Measurements from ENCODE around the gene ATP8B3.

ATP8B3 gene

DNA sequence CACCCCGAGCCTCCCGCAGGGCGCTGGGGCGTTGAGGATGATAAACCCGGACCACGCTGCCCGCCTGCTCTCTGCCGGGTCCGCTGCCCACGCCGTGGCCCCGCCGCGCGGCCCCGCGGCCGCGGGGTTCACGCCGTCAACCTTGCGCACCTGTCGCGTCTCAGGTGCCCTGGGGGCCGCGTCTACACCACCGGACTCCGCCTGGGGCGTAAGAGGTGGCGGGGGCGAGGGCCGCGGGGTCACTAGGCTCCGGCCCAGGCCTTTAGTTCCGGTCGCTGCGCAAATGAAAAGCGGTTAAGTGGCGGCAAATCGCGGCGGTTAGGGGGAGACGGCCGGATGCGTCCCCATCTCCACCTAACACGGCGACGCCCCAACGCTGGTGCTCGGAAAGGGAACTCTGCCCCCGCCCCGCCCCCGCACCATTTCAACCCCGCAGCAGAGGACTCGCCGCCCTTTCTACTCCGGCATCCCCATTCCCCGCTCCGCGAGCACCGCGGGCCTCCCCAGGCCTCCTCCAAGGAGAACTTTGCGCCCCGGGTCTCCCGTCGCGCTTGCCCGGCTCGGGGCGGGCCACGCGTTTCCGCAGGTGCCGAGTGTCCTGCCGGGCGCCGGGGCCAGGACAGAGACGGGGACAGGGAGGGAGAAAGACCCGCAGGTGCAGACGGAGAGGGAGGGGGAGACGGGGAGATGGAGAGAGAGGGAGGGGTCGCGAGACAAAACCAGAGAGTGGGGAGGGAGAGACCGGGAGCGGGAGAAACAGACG lies 54.4 kb downstream of the ATP8B3 start:
- no peak for DNase-seq (ENCODE audit: low read depth in 1 of 2, low spot score in 1 of 2)

DNA sequence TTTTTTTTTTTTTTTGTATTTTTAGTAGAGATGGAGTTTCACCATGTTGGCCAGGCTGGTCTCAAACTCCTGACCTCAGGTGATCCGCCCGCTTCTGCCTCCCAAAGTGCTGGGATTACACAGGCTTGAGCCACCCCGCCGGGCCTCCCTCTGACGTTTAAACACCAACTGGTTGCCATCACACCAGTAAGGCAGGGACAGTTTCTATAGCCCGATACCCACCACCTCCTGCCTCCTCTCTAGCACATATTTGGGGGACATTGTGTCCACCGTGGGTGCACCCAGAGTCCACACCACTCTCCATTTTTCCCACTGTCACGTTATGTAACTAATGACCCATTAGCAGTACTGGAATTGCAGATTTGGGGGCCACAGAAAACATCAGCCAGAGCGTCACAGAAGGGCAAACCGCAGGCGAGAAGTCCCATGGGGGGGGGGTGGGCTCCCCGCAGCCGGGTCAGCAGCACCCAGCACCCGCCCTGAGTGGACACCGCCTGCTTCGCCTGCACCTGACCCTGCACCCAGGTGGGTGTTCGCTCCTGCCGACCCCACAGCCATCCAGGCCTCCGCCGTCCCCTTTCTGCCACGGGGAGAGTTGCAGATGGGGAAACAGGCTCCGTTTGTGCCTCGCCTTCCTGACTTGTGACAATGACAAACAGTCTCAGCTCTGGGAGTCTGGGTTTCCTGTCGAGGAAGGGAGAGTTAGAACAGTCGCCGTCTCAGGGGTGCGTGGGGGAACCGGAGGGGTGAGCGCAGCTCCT lies 55.2 kb downstream of the ATP8B3 start:
- no peak for DNase-seq (ENCODE audit: low read depth in 1 of 2, low spot score in 1 of 2)

DNA sequence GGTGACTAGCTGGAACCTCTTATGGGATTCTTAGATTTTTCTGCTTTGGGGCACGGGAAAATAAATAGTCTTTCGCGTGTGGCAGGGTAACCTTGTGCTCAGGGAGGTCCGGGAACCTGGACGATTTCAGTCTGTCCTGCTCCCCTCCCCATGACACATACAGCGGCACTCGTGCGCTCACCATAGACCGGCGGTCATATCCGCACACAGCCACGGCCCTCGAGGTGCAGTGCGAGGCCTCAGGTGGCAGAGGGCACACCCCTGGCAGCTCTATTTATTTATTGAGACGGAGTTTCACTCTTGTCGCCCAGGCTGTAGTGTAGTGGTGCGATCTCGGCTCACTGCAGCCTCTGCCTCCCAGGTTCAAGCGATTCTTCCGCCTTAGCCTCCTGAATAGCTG lies 55.8 kb downstream of the ATP8B3 start:
- no peak for DNase-seq (ENCODE audit: low read depth in 1 of 2, low spot score in 1 of 2)

DNA sequence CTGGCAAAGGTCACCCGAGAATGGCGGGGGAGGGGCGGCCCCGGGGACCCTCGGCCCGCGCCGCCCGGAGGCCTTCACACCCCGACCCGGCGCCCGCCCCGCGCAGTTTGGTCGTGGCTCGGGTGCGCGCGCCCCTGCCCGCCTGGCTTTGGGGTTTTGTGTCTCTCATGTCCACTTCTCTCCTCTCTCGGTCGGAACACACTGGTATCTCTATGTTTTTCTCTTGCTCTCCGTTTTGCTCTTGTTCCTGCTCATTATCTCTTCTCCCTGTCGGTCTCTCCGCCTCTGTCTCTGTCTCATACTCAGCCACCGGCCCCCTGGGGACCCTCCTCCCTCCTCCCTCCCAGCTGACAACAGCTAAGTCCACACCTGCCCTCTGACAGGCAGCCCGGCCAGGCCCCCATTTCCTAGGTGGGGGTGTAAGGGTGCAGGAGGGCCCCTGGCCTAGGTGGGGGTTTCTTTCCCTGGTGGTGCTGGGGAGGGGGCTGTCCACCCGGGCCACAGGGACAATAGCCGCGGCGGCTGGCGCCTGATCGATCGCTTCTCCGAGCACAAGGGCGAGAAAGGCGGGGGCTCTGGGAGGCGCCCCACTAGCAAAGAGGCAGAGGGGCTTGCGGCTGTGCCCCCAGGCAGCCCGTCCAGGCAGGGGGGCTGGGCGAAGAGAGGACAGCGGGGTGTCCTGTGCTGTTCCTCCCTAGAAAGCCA lies 56.5 kb downstream of the ATP8B3 start:
- DNase-seq (ENCODE audit: low read depth in 1 of 2, low spot score in 1 of 2), result no peak

DNA sequence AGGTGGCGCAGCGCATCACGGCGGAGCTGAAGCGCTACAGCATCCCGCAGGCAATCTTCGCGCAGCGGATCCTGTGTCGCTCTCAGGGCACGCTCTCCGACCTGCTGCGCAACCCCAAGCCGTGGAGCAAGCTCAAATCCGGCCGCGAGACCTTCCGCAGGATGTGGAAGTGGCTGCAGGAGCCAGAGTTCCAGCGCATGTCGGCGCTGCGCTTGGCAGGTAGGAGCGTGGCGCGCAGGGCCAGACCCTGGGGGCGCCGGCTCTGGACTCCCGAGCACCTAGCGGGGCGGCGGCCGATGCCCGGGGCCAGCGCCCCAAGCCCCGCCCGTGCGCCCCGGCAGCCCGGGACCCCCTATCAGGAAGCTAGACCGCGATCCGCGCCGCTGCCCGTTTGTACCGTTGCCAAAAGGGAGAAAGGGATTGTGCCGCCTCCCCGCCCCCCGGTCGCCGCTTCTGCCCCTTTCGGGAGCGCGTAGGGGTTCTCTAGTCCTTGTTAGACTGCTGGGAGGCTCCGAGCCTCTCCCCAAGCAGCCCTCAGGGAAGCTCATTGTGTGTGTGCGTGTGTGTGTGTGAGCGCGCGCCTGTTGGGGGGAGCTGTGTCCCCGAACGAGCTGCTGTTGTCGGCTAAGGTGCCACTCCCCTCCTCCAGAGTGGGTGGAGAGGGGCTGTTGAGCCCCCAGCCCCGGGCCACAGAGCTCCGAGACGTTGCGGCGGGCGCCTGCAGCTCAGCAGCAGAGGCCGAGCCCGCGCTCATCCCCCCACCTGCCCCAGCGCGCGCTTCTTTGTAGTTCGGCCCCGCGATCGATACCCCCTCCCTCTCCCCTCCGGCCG lies 57.2 kb downstream of the ATP8B3 start:
- DNase-seq (ENCODE audit: low read depth in 1 of 2, low spot score in 1 of 2), result no peak

DNA sequence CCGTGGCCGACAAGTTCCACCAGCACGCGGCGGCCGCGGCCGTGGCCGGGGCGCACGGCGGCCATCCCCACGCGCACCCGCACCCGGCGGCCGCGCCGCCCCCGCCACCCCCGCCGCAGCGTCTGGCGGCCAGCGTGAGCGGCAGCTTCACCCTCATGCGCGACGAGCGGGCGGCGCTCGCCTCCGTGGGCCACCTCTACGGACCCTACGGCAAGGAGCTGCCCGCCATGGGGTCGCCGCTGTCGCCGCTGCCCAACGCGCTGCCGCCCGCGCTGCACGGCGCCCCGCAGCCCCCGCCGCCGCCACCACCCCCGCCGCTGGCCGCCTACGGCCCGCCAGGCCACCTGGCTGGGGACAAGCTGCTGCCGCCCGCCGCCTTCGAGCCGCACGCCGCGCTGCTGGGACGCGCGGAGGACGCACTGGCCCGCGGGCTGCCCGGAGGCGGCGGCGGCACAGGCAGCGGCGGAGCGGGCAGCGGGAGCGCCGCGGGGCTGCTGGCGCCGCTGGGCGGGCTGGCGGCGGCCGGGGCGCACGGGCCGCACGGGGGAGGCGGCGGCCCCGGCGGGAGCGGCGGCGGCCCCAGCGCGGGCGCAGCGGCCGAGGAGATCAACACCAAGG lies 57.9 kb downstream of the ATP8B3 start:
- DNase-seq (ENCODE audit: low read depth in 1 of 2, low spot score in 1 of 2), result no peak

DNA sequence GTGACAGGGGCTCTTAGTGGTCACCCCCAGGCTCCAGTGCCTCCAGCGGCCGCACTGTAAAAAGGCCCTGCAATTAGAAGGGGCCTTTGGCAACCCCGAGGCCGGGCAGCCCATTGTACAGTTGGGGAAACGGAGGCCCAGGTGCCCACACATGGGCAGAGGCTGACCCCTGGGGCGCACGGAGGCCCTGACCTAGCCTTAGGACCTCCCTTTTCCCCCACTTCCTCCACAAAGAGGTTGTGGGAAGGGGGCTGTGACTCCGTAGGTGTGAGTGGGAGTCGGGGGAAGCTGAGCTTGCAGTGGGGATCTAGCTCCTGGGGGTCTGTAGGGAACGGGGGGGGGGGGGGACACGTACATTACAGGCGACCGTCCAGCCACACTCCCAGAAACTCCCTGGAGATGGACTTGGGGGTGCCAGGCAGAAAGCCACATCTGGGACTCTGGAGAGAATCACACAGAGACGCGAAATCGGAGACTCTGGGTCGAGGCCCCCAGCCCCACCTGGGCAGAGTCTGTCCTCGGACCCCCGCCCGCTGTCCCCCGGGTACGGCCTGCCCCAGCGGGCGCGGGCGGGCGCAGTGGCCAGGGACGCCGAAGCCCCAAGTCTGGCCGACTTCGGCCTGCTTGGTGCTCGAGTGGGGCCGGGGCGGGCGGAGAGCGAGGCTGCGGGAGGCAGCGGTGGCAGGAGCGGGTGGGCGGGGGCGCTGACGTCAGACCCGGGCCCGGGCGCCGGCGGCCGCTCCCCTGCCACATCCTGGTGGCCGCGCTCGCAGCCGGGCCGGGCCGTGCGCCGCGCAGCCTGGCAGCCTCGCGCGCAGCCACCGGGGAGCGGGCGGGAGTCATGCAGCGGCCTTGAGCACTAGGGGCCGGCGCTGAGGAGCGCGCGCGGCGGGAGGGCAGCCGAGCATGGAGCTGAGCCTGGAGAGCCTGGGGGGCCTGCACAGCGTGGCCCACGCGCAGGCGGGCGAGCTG lies 59.0 kb downstream of the ATP8B3 start, which contains the start of gene ONECUT3:
Gene ONECUT3, plus strand, starts transcription at position 750 of the 972 bp plus-strand sequence. Its CDS starts 157 bp downstream, at position 907.
- no peak for DNase-seq (ENCODE audit: low read depth in 1 of 2, low spot score in 1 of 2)

DNA sequence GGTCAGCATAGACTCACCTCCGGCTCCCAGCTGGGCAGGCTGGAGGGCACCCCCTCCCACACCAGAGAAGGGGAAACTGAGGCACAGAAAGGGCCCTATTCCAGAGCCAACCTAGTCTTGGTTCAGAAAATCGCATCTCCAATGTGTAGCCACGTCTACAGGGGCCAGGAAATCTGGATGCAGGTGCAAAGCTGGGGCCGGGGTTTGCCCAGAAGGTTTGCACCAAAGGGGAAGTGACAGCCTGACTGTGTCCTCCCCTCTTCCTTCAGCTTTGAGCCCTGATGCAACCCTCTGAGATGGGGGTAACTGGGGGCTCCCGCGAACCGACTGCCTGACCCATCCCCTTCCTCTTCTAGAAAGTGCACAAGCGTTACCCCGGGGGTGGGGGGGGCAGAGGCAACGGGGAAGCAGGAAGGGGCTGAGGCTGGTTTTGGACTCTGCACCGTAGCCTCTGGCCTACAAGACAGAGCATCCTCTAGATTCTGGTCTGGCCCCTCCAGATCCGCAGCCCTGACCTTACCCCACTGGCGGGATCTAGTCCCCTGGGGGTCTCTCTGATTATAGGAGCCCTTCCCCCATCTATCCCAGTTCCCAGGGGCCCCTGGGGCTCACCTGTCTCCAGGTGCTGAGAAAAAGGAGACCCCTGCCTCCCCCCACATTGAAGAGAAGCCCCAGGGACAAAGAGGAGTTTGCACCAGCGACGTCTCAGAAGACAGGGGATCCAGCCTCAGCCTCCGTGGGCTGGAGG lies 59.9 kb downstream of the ATP8B3 start:
- DNase-seq (ENCODE audit: low read depth in 1 of 2, low spot score in 1 of 2), result no peak

DNA sequence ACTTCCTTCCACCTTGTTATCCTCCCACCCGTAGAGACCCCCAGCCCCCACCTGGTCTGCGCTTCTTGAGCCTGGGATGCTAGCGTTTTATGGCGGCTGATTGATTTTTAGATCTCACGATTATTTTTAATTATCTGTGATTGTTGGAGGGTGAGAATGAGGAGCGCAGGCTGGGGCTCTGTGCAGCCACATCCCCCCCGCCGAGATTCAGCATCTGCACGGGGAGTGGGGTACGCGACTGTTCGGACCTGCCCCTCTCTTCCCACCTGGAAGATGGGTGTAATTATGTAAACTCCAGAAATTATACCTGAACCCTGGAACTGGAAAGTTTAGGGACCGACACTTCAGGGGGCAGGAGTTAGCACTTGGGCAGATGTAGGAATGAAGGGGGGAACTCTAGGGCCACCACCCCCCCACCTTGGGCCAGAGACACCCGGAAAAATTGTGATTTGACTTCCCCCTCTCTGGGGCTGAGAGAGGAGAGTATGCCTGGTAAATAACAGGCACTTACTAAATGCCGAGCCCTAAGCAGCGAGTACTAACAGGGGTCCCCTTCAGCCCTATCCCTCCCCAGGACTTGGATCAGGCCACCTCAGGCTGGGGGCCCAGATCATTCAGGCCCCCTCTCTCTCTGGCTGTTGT lies 60.6 kb downstream of the ATP8B3 start:
- DNase-seq (ENCODE audit: low read depth in 1 of 2, low spot score in 1 of 2), result no peak

DNA sequence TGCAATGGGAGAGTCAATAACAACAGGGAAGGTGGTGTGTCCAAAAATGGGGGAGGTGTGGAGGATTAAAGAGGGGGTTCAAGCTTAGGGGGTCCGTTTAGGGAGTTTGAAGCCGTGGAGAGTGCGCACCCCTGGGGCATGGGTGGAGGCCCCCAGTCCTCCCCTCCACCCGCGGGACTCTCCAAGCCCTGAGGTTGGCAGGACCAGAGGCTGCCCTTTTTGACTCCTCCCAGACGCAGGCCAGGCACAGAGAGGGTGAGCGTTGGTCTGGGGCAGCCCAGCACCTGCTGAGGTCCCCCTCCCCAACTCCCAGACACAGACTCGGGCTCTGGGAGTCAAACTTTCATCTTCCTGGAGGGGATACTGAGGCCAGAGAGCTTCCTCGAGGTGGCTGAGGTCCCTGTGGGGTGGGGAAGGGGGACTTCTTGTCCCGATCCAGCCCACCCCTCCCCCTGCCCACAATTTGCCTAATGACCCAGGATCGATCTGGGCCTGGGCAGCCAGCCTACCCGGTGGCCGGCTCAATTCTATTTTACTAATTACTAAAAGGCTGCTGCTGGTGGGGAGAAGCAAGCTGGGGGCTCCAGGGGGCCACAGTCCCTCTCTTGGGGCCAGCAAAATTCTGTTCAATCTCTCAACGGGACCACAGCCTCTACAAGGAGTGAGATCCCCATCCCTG lies 61.6 kb downstream of the ATP8B3 start:
- no peak for DNase-seq (ENCODE audit: low read depth in 1 of 2, low spot score in 1 of 2)

DNA sequence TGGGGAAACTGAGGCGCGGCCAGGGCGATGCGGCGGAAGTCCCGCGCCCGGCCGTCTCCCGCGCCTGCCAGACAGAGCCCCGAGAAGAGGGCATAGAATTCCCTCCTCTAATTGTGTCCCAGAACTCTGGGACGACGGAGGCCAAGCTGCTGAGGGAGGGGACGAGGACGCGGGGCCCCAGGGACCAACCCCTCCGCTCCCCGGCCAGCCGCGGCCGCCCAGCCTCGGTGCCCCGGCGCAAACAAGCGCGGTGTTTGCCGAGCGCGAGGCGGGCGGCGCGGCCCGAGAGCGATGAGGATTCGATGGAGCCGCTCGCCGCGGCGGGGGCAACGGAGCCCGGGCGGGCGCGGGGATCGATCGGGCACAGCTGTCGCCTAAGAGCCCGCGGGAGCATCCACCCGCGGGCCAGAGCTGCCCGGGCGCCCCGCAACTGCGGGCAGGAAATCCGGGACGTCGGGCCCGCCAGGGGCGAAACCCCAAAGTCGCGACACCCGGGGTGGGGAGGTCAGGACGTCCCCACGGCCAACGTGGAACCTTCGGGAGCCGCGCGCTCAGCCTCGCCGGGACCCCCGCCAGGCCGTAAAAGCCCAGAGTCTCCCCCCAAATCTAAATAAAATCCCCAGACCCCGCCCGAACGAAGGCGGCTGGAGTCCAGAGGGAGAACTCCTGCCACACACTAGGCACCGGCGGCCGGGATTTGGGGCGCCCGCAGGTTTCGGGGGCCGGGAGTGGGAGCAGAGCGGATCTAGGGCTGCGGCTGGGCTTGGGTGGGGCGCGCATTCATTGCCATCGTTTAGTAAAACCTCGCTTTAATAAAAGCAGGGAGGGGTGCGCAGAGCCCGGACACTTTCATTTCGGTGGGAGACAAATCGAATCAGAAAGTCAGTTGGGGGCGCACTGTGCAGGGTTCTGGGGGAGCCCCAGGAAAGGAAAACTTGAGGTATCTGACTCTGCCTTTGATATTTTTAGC lies 62.4 kb downstream of the ATP8B3 start:
- DNase-seq (ENCODE audit: low read depth in 1 of 2, low spot score in 1 of 2), result no peak

DNA sequence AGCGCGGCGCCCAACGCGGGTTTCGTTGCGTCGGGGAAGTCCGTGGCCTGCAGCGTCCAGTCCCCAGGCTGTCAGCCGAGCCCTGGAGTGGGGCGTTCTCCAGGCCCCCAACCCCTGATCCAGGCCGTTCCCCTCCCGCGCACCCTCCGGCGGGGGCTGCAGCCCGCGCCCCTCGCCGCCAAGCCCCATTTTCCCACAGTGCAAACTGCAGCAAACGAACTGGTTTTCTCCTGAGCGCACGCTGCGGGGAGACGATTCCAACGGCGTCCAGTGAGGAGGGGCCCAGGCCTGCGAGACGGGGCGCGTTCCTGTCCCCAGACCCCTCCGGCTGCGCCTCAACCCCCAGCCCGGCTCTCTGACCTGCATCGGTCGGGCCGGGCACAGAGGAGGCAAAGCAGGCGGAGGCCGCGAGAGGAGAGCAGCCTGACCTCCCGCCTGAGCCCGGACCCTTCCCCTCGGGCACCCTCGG lies 63.2 kb downstream of the ATP8B3 start:
- DNase-seq (ENCODE audit: low read depth in 1 of 2, low spot score in 1 of 2), result no peak

DNA sequence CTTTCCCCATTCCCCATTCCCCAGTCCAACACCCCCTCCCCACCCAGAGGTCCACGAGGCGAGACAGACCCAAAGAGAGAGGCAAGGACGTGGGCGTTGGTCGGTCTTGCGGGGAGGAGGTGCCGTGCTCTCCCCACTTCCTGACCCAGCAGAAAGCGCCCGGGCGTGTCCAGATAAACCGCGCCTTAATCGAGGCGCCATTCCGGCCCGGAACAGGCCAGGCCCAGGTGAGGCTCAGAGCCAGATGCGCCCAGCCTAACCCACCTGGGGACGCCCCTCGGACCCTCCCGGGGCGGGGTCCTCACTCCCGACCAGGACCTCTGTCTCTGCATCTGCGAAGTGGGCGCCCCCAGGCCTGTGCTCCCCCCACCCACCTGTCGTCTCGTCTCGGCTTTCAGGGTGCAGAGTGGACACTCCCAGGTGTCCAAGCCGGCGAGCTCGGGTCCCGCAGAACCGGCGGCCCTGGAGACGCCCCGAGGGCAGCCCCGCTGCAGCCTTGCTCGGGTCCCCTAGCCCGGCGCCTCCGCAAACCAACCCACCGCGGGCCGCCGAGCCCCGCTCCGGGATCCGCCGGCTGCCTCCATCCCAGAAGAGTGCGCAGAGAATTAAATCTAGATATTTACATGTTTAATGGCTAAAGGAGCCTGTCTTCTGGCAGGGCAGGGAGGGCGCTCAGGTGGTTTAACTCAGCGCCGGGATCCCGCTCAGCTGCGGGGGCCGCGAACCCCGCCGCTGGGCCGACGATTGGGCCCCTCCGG lies 63.8 kb downstream of the ATP8B3 start:
- no peak for DNase-seq (ENCODE audit: low read depth in 1 of 2, low spot score in 1 of 2)

DNA sequence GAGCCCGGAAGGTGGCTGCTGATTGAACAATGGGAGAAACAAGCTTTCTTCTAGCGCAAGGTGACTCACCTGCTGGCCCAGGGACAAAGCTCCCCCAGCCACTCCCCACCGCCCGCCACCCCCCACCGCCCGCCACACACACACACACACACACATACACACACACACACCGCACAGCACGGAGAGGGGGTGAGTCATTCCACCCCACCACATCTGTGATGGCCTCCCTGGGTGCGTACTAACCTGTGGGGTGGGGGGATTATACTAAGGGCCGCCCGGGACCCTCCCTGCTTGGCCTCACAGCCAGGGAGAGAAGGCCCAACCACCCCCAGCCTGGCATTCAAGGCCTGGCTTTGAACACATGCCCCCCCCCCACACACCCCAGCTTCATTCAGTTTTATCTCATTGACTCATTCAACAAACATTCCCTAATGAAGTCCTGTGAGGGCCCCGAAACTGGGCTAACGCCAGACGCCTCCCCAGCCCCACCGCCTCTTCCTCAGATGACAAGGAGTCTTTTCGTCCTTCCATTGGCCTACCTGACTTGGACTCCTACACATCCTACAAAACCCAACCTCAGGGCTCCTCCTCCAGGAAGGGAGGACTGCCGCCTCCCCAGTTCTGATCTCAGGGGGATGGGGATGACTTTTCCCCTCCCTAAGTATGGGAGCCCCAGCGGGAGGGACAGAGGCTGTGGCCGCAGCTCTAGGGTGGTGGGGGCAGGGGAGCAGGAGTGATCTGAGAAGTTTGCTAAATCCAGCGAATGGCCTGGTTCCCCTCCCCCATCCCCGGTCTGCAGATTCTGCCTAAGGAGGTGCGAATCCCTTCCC lies 64.6 kb downstream of the ATP8B3 start:
- DNase-seq (ENCODE audit: low read depth in 1 of 2, low spot score in 1 of 2), result no peak

Data from activated T-helper 1 cell treated with anti-CD3 and anti-CD28 coated beads, Interleukin-2, amount 50 U/mL, for 16 hours (primary cell).